K562 (cell line): ENCODE results near the gene RBM4B. TPM values are rescaled to one million over a fixed set of nuclear protein-coding genes. Genes with fewer than 3 reads are reported as not detected.

Experiments used
- ATAC-seq: fragments of 200-7000 bp; cut with Tn5 transposase; 3 replicates; pipeline ENCODE4 v1.9.1; 2020; ENCODE audit warnings: moderate library complexity
- BruUV-seq: library from RNA; stranded (reverse); fragments of 400-500 nt; replicated peaks from 2 replicates; lab custom pipeline; 2021; lab: Mats Ljungman, UMichigan
- CTCF ChIA-PET: fragments of 300-600 bp; formaldehyde crosslinking; extraction: SDS; loops from one replicate; lab custom pipeline; 2021; ENCODE audit warnings: low intra/inter-chr PET ratio; lab: Yijun Ruan, JAX
- POLR2A ChIA-PET: fragments of 300-600, 350-650 bp; sonication (Branson Sonifier 250); formaldehyde crosslinking; extraction: SDS; loops from one replicate; lab custom pipeline; 2021; ENCODE audit warnings: antibody characterized with exemption, inconsistent platforms; lab: Yijun Ruan, JAX
- DNase-seq, 4 experiments: peaks; one replicate each; pipeline versions ENCODE4 v3.0.0 to v3.0.0-alpha.2; 2011 to 2018; ENCODE audit warnings: low spot score in 3 of 4, mixed read lengths in 3 of 4; ENCODE audit errors: extremely low read depth in 1 of 4
- FAIRE-seq: peaks from 2 replicates; lab custom pipeline; 2011; peaks lifted over from hg19 to GRCh38; lab: Jason Lieb, UNC
- H2AFZ ChIP-seq: 2 replicates; pipeline ENCODE4 v1.6.0; 2011; ENCODE audit warnings: low read depth, low read length, control low read depth, inconsistent platforms
- H3K27ac ChIP-seq: fragments of 200-600 bp; 3 replicates; pipeline ENCODE4 v1.8.0; 2011; ENCODE audit warnings: low read depth, mild to moderate bottlenecking, control low read depth, inconsistent platforms, low read length, moderate library complexity, mixed read lengths; ENCODE audit errors: extremely low read depth
- H3K27me3 ChIP-seq, 2 experiments: fragments of 300-600 bp in 1 of 2; 2 replicates in 1 of 2; 3 replicates in 1 of 2; pipeline versions ENCODE4 v1.6.0 to v1.8.0; 2011; ENCODE audit warnings: inconsistent platforms in 2 of 2, low read length in 2 of 2, mild to moderate bottlenecking in 1 of 2, mixed read lengths in 1 of 2, moderate library complexity in 1 of 2; ENCODE audit not compliant: control insufficient read depth in 2 of 2, insufficient read depth in 2 of 2
- H3K36me3 ChIP-seq: fragments of 300-600 bp; 3 replicates; pipeline ENCODE4 v1.8.0; 2011; ENCODE audit warnings: mild to moderate bottlenecking, low read length, inconsistent platforms; ENCODE audit not compliant: control insufficient read depth, insufficient read depth
- H3K4me1 ChIP-seq, 2 experiments: fragments of 200-600 bp in 1 of 2; replicated peaks in 1 of 2; 2 replicates in 1 of 2; 3 replicates in 1 of 2; pipeline versions ENCODE4 v1.5.1 to v1.8.0; 2011; ENCODE audit warnings: inconsistent platforms in 2 of 2, low read length in 2 of 2, mild to moderate bottlenecking in 1 of 2, mixed read lengths in 1 of 2, moderate library complexity in 1 of 2; ENCODE audit not compliant: control insufficient read depth in 2 of 2, insufficient read depth in 2 of 2
- H3K4me2 ChIP-seq: 2 replicates; pipeline ENCODE4 v1.6.1; 2011; ENCODE audit warnings: low read length, control low read depth, inconsistent platforms, mixed read lengths; ENCODE audit not compliant: insufficient read depth
- H3K4me3 ChIP-seq: fragments of 200-600 bp; sonication (generic), shearing (Covaris generic); 2 replicates; pipeline ENCODE4 v1.5.1; 2016; ENCODE audit warnings: control low read depth, inconsistent platforms
- H3K79me2 ChIP-seq: fragments of 200-600 bp; 3 replicates; pipeline ENCODE4 v1.8.0; 2011; ENCODE audit warnings: low read length, inconsistent platforms; ENCODE audit not compliant: control insufficient read depth, insufficient read depth
- H3K9ac ChIP-seq, 2 experiments: 2 replicates each; pipeline versions ENCODE4 v1.6.0 to v1.6.1; 2011; ENCODE audit warnings: low read depth in 2 of 2, low read length in 2 of 2, control low read depth in 1 of 2, inconsistent platforms in 1 of 2, mild to moderate bottlenecking in 1 of 2, mixed read lengths in 1 of 2; ENCODE audit not compliant: insufficient read depth in 1 of 2
- H3K9me1 ChIP-seq: one replicate; pipeline ENCODE4 v1.6.0; 2011; ENCODE audit warnings: inconsistent platforms, mild to moderate bottlenecking, low read length, moderate library complexity; ENCODE audit not compliant: control insufficient read depth, insufficient read depth
- H3K9me3 ChIP-seq: replicated peaks from 2 replicates; pipeline ENCODE4 v1.5.1; 2011; ENCODE audit warnings: low read depth, low read length, inconsistent platforms; ENCODE audit not compliant: control insufficient read depth, insufficient read depth
- H4K20me1 ChIP-seq: replicated peaks from 2 replicates; pipeline ENCODE4 v1.6.1; 2011; ENCODE audit warnings: low read length, inconsistent platforms, mixed read lengths; ENCODE audit not compliant: control insufficient read depth, insufficient read depth
- ATF2 ChIP-seq: sonication (generic); formaldehyde crosslinking; IDR thresholded peaks from 2 replicates; pipeline ENCODE4 v1.8.1; 2022; ENCODE audit warnings: missing genetic modification reagents
- BACH1 ChIP-seq: fragments of 200-800 bp; sonication (Bioruptor generic); IDR thresholded peaks from 2 replicates; pipeline ENCODE4 v1.6.1; 2016; ENCODE audit warnings: missing genetic modification characterization, missing compliant biosample characterization
- FOXM1 ChIP-seq, 2 experiments: fragments of 450-650 bp in 1 of 2; sonication (generic) in 1 of 2; formaldehyde crosslinking in 1 of 2; IDR thresholded peaks; 2 replicates each; pipeline versions ENCODE4 v1.6.1 to v1.9.0; 2017 to 2022; ENCODE audit warnings: low read depth in 2 of 2, mild to moderate bottlenecking in 2 of 2, missing genetic modification reagents in 1 of 2, moderate library complexity in 1 of 2
- MNT ChIP-seq, 2 experiments: fragments of 450-650 bp; conservative IDR thresholded peaks; 2 replicates each; pipeline ENCODE4 v1.6.1; 2017; ENCODE audit warnings: mild to moderate bottlenecking in 2 of 2, moderate library complexity in 2 of 2
- POLR2B ChIP-seq: fragments of 450-650 bp; IDR thresholded peaks from 2 replicates; pipeline ENCODE4 v1.6.1; 2018; ENCODE audit warnings: low read depth; ENCODE audit not compliant: partially characterized antibody
- POLR2G ChIP-seq: fragments of 200-400 bp; formaldehyde crosslinking; IDR thresholded peaks from 2 replicates; pipeline ENCODE4 v1.6.1; 2017; ENCODE audit warnings: low read depth, mild to moderate bottlenecking, antibody characterized with exemption, low read length, moderate library complexity
- RBFOX2 ChIP-seq: fragments of 200-400 bp; formaldehyde crosslinking; IDR thresholded peaks from 2 replicates; pipeline ENCODE4 v1.6.1; 2017; ENCODE audit warnings: low read depth, mild to moderate bottlenecking, low read length, moderate library complexity
- SOX6 ChIP-seq: fragments of 450-650 bp; IDR thresholded peaks from 2 replicates; pipeline ENCODE4 v1.6.1; 2014; ENCODE audit warnings: mild to moderate bottlenecking
- TFE3 ChIP-seq: fragments of 450-650 bp; formaldehyde crosslinking; IDR thresholded peaks from 2 replicates; pipeline ENCODE4 v1.4.0; 2020; ENCODE audit warnings: mild to moderate bottlenecking, mixed read lengths
- ZFP91 ChIP-seq: sonication (generic); formaldehyde crosslinking; IDR thresholded peaks from 2 replicates; pipeline ENCODE4 v1.8.0; 2022; ENCODE audit warnings: mild to moderate bottlenecking, missing genetic modification reagents
- ZNF165 ChIP-seq: fragments of 250-450 bp; sonication (Bioruptor Pico); IDR thresholded peaks from 2 replicates; pipeline ENCODE4 v1.4.0; 2020; ENCODE audit warnings: borderline replicate concordance
- WGBS: fragments of 100-300 bp; shearing (Covaris generic); methylation state at CpG from one replicate; pipeline ENCODE4 v1.1.6; 2016; ENCODE audit warnings: low coverage, mixed read lengths; ENCODE audit not compliant: insufficient coverage; ENCODE audit errors: missing lambda C conversion rate; 5-methylcytosine and 5-hydroxymethylcytosine counted together
- in situ Hi-C: fragments of 300-500 bp; cut with MboI; formaldehyde crosslinking; loops from 4 replicates; pipeline ENCODE4 v1.15.0; 2018; ENCODE audit warnings: inconsistent platforms, mixed read lengths
- intact Hi-C: fragments of 100-400 bp; cut with micrococcal nuclease; formaldehyde crosslinking; loops from 2 replicates; pipeline ENCODE4 v1.14.2; 2022
- polyA plus RNA-seq, 8 experiments: library from polyadenylated mRNA; depleted of rRNA in 4 of 8; stranded (reverse) in 5 of 8; unstranded in 3 of 8; fragments of >200 nt; fragmentation: Nextera tagmentation in 2 of 8; fragmentation: Illumina TruSeq in 1 of 8; extraction: Ambion mirVana in 2 of 8; extraction: Trizol in 1 of 8; gene quantifications; 2 replicates each; pipeline versions ENCODE4 v1.2.1 to v1.2.3, GENCODE V29; 2011 to 2014; ENCODE audit warnings: inconsistent platforms in 1 of 8, missing spikeins in 1 of 8
- total RNA-seq, 7 experiments: library from RNA; depleted of rRNA in 6 of 7; stranded (reverse); fragments of >200 nt in 6 of 7; fragmentation: Illumina TruSeq in 2 of 7; extraction: Trizol in 2 of 7; gene quantifications; 2 replicates each; pipeline versions ENCODE4 v1.2.1 to v1.2.3, GENCODE V29; 2011 to 2021; ENCODE audit warnings: low replicate concordance in 1 of 7

RBM4B gene
- total and polyA plus RNA-seq, 9 of the 15 experiments (the other 6 are each of a cell fraction or from before 2014, with no cell fraction given) = 14.6 to 39.9 (median 23.3) TPM

GRCh38 chr11:66688561-66689534, 11.2 kb upstream of the RBM4B start:
- DNase-seq (no peak), FAIRE-seq (no peak)
- H4K20me1 ChIP-seq = no peaks in the 10 kb centered on the region

More at GRCh38 chr11:66688561-66689534, 11.2 kb upstream of the RBM4B start:
- no peak overlapping the region for H3K4me2 ChIP-seq
- H3K36me3 ChIP-seq = peaks cover 76% of the 10 kb centered on the region; the same call in 2 of the 3 replicates
- H3K9me1 ChIP-seq = no peaks in the 10 kb centered on the region
- H3K27ac ChIP-seq = no peak overlapping the region
- intact Hi-C loops (no loop called here), in situ Hi-C loops (no loop called here)
- no peak overlapping the region for H3K4me3 ChIP-seq
- no peak for ATAC-seq
- no peaks in the 10 kb centered on the region for H3K27me3 ChIP-seq
- ChIA-PET POLR2A (interaction anchor here (1.2 to 2.1 kb wide), 3 partner anchors 11 to 149 kb away, joined by 3 to 10 read pairs (median 6); partner anchors contain the start of gene RBM4B), CTCF (no interaction called here)
- peaks cover 0 to 13% of the 10 kb centered on the region in 2 experiments; a peak in 1 of 5 replicates for H3K4me1 ChIP-seq
- no peaks in the 10 kb centered on the region for H3K79me2 ChIP-seq
- TF ChIP-seq FOXM1 (IDR thresholded peaks at IDR 0.05; ENCODE audit: low read depth) (no peak), FOXM1 (CRISPR knock-in tag; IDR thresholded peaks at IDR 0.05; ENCODE audit: low read depth) (no peak), BACH1 (tag) (no peak), ATF2 (CRISPR knock-in tag) (no peak), ZNF165 (CRISPR knock-in tag) (no peak), RBFOX2 (0 out of 2 replicates have a peak, but pooled peaks have one; percentile 21), ZFP91 (CRISPR knock-in tag) (no peak), POLR2B (no peak), POLR2G (peak; percentile 54; the same call in 1 of the 2 replicates), TFE3 (CRISPR knock-in tag) (no peak), MNT (conservative IDR thresholded peaks at IDR 0.05) (no peak), SOX6 (no peak)
- 82% methylated on average over 23 of the region's 28 CpGs for WGBS
- no TSS peak for BruUV-seq
- no peak overlapping the region for H2AFZ ChIP-seq
- peak overlapping the region in 1 of 2 experiments; percentile 20; a peak in 1 of 4 replicates for H3K9ac ChIP-seq
- H3K9me3 ChIP-seq = no peaks in the 10 kb centered on the region
